OCI-LY1 (cell line): Measurements from ENCODE around the gene MTCP1.

ENCODE experiments used
- H2AFZ ChIP-seq: fragments of 200-600 bp; sonication (generic), shearing (Covaris generic); 2 replicates; pipeline ENCODE4 v1.6.0; 2014; ENCODE audit warnings: antibody characterized with exemption, mild to moderate bottlenecking, low read length
- H3F3A ChIP-seq: fragments of 200-600 bp; sonication (generic), shearing (Covaris generic); 2 replicates; pipeline ENCODE4 v1.6.0; 2014; ENCODE audit warnings: mild to moderate bottlenecking, antibody characterized with exemption, low read length, moderate library complexity; ENCODE audit not compliant: insufficient read depth
- H3K27ac ChIP-seq: fragments of 200-600 bp; sonication (generic); 2 replicates; pipeline ENCODE4 v1.5.1; 2014; ENCODE audit warnings: low read length, mixed run types, mild to moderate bottlenecking, low read depth; ENCODE audit not compliant: poor library complexity, severe bottlenecking
- H3K27me3 ChIP-seq: fragments of 200-600 bp; sonication (generic); 2 replicates; pipeline ENCODE4 v1.6.0; 2014; ENCODE audit warnings: antibody characterized with exemption, mild to moderate bottlenecking, low read length, moderate library complexity; ENCODE audit not compliant: insufficient read depth
- H3K36me3 ChIP-seq: fragments of 200-600 bp; sonication (generic); 2 replicates; pipeline ENCODE4 v1.6.1; 2014; ENCODE audit warnings: mild to moderate bottlenecking, antibody characterized with exemption, low read length, moderate library complexity, mixed read lengths; ENCODE audit not compliant: insufficient read depth
- H3K4me1 ChIP-seq: fragments of 200-600 bp; sonication (generic); 2 replicates; pipeline ENCODE4 v1.5.1; 2014; ENCODE audit warnings: mild to moderate bottlenecking, low read length, moderate library complexity; ENCODE audit not compliant: insufficient read depth, severe bottlenecking
- H3K4me2 ChIP-seq: fragments of 200-600 bp; sonication (generic), shearing (Covaris generic); 2 replicates; pipeline ENCODE4 v1.6.1; 2014; ENCODE audit warnings: low read length
- H3K4me3 ChIP-seq: fragments of 200-600 bp; sonication (generic); 2 replicates; pipeline ENCODE4 v1.5.1; 2014; ENCODE audit warnings: low read length, low read depth, mild to moderate bottlenecking, mixed read lengths; ENCODE audit not compliant: poor library complexity, severe bottlenecking
- H3K79me2 ChIP-seq: fragments of 200-600 bp; shearing (Covaris generic); 2 replicates; pipeline ENCODE4 v1.6.1; 2016; ENCODE audit warnings: mixed run types, low read length, mixed read lengths; ENCODE audit not compliant: insufficient read depth
- H3K9ac ChIP-seq: fragments of 200-600 bp; sonication (generic), shearing (Covaris generic); 2 replicates; pipeline ENCODE4 v1.6.1; 2014; ENCODE audit warnings: mild to moderate bottlenecking, low read length, mixed read lengths
- H3K9me2 ChIP-seq: fragments of 200-600 bp; sonication (generic), shearing (Covaris generic); 2 replicates; pipeline ENCODE4 v1.6.1; 2014; ENCODE audit warnings: low read depth, mild to moderate bottlenecking, low read length, mixed read lengths
- H3K9me3 ChIP-seq: fragments of 200-600 bp; shearing (Covaris generic); 2 replicates; pipeline ENCODE4 v1.6.1; 2014; ENCODE audit warnings: low read length, mixed read lengths
- H4K20me1 ChIP-seq: fragments of 200-600 bp; sonication (generic), shearing (Covaris generic); 2 replicates; pipeline ENCODE4 v1.6.0; 2016; ENCODE audit warnings: mild to moderate bottlenecking, low read length; ENCODE audit not compliant: insufficient read depth
- EZH2 ChIP-seq: fragments of 200-600 bp; sonication (generic), shearing (Covaris generic); IDR thresholded peaks from 2 replicates; pipeline ENCODE4 v1.8.0; 2017; ENCODE audit warnings: borderline replicate concordance, mixed run types, mild to moderate bottlenecking, antibody characterized with exemption, low read length, moderate library complexity, mixed read lengths
- TF ChIP-seq, protein P1 (sequence below): fragments of 200-600 bp; sonication (generic), shearing (Covaris generic); IDR thresholded peaks from 2 replicates; pipeline ENCODE4 v1.5.1; 2017; ENCODE audit warnings: mild to moderate bottlenecking, antibody characterized with exemption, low read length, moderate library complexity, mixed read lengths

Gene MTCP1

DNA sequence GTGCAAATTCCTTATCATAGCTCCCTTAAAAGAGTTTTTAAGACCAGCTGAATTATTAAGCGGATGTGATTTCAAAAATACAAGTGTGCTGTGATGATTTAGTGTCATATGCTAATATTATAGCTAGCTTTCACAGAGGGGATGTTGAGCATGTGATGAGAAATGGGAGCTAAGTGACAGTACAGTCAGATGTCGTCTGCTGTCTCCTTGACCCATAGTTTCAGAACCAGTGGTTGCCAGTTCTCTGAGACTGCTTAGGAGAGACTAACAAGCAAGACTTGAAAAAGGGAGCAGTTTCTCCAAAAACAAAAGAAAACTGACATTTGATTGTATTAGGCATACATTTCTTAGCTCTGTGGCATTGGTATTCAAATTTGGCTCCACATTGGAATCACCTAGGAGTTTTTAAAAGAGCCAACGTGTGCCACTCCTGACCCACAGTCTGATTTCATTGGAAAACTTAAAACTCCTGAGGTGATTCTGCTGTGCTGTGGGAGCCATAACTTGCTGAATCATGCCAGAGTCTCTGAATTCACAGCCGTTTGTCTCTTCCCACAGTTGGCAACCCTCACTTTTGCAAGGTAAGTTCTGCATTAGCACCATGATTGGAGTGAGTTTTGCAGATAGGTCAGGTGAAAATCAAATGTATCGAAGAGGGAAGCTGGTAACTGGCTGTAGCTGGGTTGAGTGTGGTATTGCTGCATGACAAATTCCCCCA is 24.0 kb downstream of the MTCP1 start:
- Histone ChIP-seq H3K27ac (no peak overlapping the region), H3K4me3 (no peak overlapping the region), H3K36me3 (peaks cover 6% of the 10 kb centered on the region; the same call in 1 of the 2 replicates), H3F3A (no peaks in the 10 kb centered on the region), H3K9ac (no peak overlapping the region), H2AFZ (no peak overlapping the region), H4K20me1 (no peaks in the 10 kb centered on the region), H3K9me2 (no peaks in the 10 kb centered on the region), H3K9me3 (no peaks in the 10 kb centered on the region), H3K4me1 (no peaks in the 10 kb centered on the region), H3K27me3 (no peaks in the 10 kb centered on the region), H3K79me2 (no peaks in the 10 kb centered on the region), H3K4me2 (no peak overlapping the region)
- TF ChIP-seq EZH2: no peak
- TF ChIP-seq, protein P1, sequence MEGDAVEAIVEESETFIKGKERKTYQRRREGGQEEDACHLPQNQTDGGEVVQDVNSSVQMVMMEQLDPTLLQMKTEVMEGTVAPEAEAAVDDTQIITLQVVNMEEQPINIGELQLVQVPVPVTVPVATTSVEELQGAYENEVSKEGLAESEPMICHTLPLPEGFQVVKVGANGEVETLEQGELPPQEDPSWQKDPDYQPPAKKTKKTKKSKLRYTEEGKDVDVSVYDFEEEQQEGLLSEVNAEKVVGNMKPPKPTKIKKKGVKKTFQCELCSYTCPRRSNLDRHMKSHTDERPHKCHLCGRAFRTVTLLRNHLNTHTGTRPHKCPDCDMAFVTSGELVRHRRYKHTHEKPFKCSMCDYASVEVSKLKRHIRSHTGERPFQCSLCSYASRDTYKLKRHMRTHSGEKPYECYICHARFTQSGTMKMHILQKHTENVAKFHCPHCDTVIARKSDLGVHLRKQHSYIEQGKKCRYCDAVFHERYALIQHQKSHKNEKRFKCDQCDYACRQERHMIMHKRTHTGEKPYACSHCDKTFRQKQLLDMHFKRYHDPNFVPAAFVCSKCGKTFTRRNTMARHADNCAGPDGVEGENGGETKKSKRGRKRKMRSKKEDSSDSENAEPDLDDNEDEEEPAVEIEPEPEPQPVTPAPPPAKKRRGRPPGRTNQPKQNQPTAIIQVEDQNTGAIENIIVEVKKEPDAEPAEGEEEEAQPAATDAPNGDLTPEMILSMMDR: no peak

- H4K20me1 ChIP-seq: no peaks in the 10 kb centered on the region
- no peak for TF ChIP-seq EZH2
- TF ChIP-seq, protein P1: no peak
- H3K36me3 ChIP-seq: no peaks in the 10 kb centered on the region
- H3K4me3 ChIP-seq: no peak overlapping the region
- no peaks in the 10 kb centered on the region for H3K9me3 ChIP-seq
- no peaks in the 10 kb centered on the region for H3K79me2 ChIP-seq
- no peak overlapping the region for H3K27ac ChIP-seq
- H3K9ac ChIP-seq: no peak overlapping the region
- H3K27me3 ChIP-seq: no peaks in the 10 kb centered on the region
- H2AFZ ChIP-seq: no peak overlapping the region
- no peaks in the 10 kb centered on the region for H3K4me1 ChIP-seq
- no peaks in the 10 kb centered on the region for H3F3A ChIP-seq
- H3K4me2 ChIP-seq: no peak overlapping the region
- no peaks in the 10 kb centered on the region for H3K9me2 ChIP-seq
Observed at GRCh38 chrX:155046129-155046810, 24.7 kb downstream of the MTCP1 start.

DNA sequence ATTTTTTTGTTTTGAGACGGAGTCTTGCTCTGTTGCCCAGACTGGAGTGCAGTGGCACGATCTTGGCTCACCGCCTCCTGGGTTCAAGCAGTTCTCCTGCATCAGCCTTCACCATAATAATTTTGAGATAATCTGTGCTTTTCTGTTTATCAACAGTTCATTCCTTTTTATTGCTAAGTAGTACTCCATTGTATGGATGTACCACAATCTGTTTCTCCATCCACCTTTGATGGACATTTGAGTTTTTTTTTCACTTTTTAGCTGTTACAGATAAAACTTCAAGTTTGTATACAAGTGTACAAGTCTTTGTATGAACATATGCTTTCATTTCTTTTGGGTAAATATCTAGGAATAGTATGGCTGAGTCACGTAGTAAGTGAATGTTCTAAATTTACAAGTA is 35.2 kb downstream of the MTCP1 start:
- no peak overlapping the region for H3K27ac ChIP-seq

More for the DNA sequence above, 35.2 kb downstream of the MTCP1 start:
- Histone ChIP-seq H3K9ac (no peak overlapping the region), H4K20me1 (no peaks in the 10 kb centered on the region), H3K4me2 (no peak overlapping the region), H3K4me1 (no peaks in the 10 kb centered on the region), H3F3A (no peaks in the 10 kb centered on the region), H3K4me3 (no peak overlapping the region), H2AFZ (no peak overlapping the region), H3K36me3 (peaks cover 33% of the 10 kb centered on the region), H3K9me3 (no peaks in the 10 kb centered on the region), H3K27me3 (no peaks in the 10 kb centered on the region), H3K9me2 (no peaks in the 10 kb centered on the region), H3K79me2 (peaks cover 6% of the 10 kb centered on the region; the same call in 1 of the 2 replicates)
- no peak for TF ChIP-seq EZH2
